OCI-LY1 (cell line): ENCODE results near the gene ASH1L.
"Not testable (repeated sequence)": the region's sequence is repeated elsewhere in the genome, so short reads cannot be mapped to it uniquely, and the experiment has no call there.

ENCODE experiments used
- H2AFZ ChIP-seq: fragments of 200-600 bp; sonication (generic), shearing (Covaris generic); 2 replicates; pipeline ENCODE4 v1.6.0; 2014; ENCODE audit warnings: antibody characterized with exemption, mild to moderate bottlenecking, low read length
- H3F3A ChIP-seq: fragments of 200-600 bp; sonication (generic), shearing (Covaris generic); 2 replicates; pipeline ENCODE4 v1.6.0; 2014; ENCODE audit warnings: mild to moderate bottlenecking, antibody characterized with exemption, low read length, moderate library complexity; ENCODE audit not compliant: insufficient read depth
- H3K27ac ChIP-seq: fragments of 200-600 bp; sonication (generic); 2 replicates; pipeline ENCODE4 v1.5.1; 2014; ENCODE audit warnings: low read length, mixed run types, mild to moderate bottlenecking, low read depth; ENCODE audit not compliant: poor library complexity, severe bottlenecking
- H3K27me3 ChIP-seq: fragments of 200-600 bp; sonication (generic); 2 replicates; pipeline ENCODE4 v1.6.0; 2014; ENCODE audit warnings: antibody characterized with exemption, mild to moderate bottlenecking, low read length, moderate library complexity; ENCODE audit not compliant: insufficient read depth
- H3K36me3 ChIP-seq: fragments of 200-600 bp; sonication (generic); 2 replicates; pipeline ENCODE4 v1.6.1; 2014; ENCODE audit warnings: mild to moderate bottlenecking, antibody characterized with exemption, low read length, moderate library complexity, mixed read lengths; ENCODE audit not compliant: insufficient read depth
- H3K4me1 ChIP-seq: fragments of 200-600 bp; sonication (generic); 2 replicates; pipeline ENCODE4 v1.5.1; 2014; ENCODE audit warnings: mild to moderate bottlenecking, low read length, moderate library complexity; ENCODE audit not compliant: insufficient read depth, severe bottlenecking
- H3K4me2 ChIP-seq: fragments of 200-600 bp; sonication (generic), shearing (Covaris generic); 2 replicates; pipeline ENCODE4 v1.6.1; 2014; ENCODE audit warnings: low read length
- H3K4me3 ChIP-seq: fragments of 200-600 bp; sonication (generic); 2 replicates; pipeline ENCODE4 v1.5.1; 2014; ENCODE audit warnings: low read length, low read depth, mild to moderate bottlenecking, mixed read lengths; ENCODE audit not compliant: poor library complexity, severe bottlenecking
- H3K79me2 ChIP-seq: fragments of 200-600 bp; shearing (Covaris generic); 2 replicates; pipeline ENCODE4 v1.6.1; 2016; ENCODE audit warnings: mixed run types, low read length, mixed read lengths; ENCODE audit not compliant: insufficient read depth
- H3K9ac ChIP-seq: fragments of 200-600 bp; sonication (generic), shearing (Covaris generic); 2 replicates; pipeline ENCODE4 v1.6.1; 2014; ENCODE audit warnings: mild to moderate bottlenecking, low read length, mixed read lengths
- H3K9me2 ChIP-seq: fragments of 200-600 bp; sonication (generic), shearing (Covaris generic); 2 replicates; pipeline ENCODE4 v1.6.1; 2014; ENCODE audit warnings: low read depth, mild to moderate bottlenecking, low read length, mixed read lengths
- H3K9me3 ChIP-seq: fragments of 200-600 bp; shearing (Covaris generic); 2 replicates; pipeline ENCODE4 v1.6.1; 2014; ENCODE audit warnings: low read length, mixed read lengths
- H4K20me1 ChIP-seq: fragments of 200-600 bp; sonication (generic), shearing (Covaris generic); 2 replicates; pipeline ENCODE4 v1.6.0; 2016; ENCODE audit warnings: mild to moderate bottlenecking, low read length; ENCODE audit not compliant: insufficient read depth
- CTCF ChIP-seq: fragments of 200-600 bp; sonication (generic), shearing (Covaris generic); IDR thresholded peaks from 2 replicates; pipeline ENCODE4 v1.5.1; 2017; ENCODE audit warnings: mild to moderate bottlenecking, antibody characterized with exemption, low read length, moderate library complexity, mixed read lengths
- EZH2 ChIP-seq: fragments of 200-600 bp; sonication (generic), shearing (Covaris generic); IDR thresholded peaks from 2 replicates; pipeline ENCODE4 v1.8.0; 2017; ENCODE audit warnings: borderline replicate concordance, mixed run types, mild to moderate bottlenecking, antibody characterized with exemption, low read length, moderate library complexity, mixed read lengths

Gene ASH1L

GRCh38 chr1:155561779-155562580 is 623 bp downstream of the ASH1L start:
- not testable (repeated sequence) for H3F3A ChIP-seq, H3K27me3 ChIP-seq, H2AFZ ChIP-seq, H4K20me1 ChIP-seq, H3K9me3 ChIP-seq, H3K9me2 ChIP-seq
- peak overlapping the region; percentile 62 for H3K4me2 ChIP-seq
- H3K36me3 ChIP-seq: peaks cover 22% of the 10 kb centered on the region; the same call in 1 of the 2 replicates
- peaks cover 42% of the 10 kb centered on the region for H3K4me1 ChIP-seq
- peak overlapping the region; percentile 100 for H3K9ac ChIP-seq
- H3K27ac ChIP-seq: peak overlapping the region; percentile 89
- peak overlapping the region; percentile 68 for H3K4me3 ChIP-seq
- H3K79me2 ChIP-seq: peaks cover 80% of the 10 kb centered on the region

- H3K36me3 ChIP-seq: peaks cover 21% of the 10 kb centered on the region
- H3K9ac ChIP-seq: no peak overlapping the region
- H3K4me1 ChIP-seq: peaks cover 49% of the 10 kb centered on the region
- TF ChIP-seq EZH2: no peak
- TF ChIP-seq CTCF: no peak
- peaks cover 3% of the 10 kb centered on the region for H4K20me1 ChIP-seq
- peaks cover 96% of the 10 kb centered on the region for H3K79me2 ChIP-seq
- no peak overlapping the region for H3K4me2 ChIP-seq
- H2AFZ ChIP-seq: no peak overlapping the region
- H3K9me2 ChIP-seq: no peaks in the 10 kb centered on the region
- no peaks in the 10 kb centered on the region for H3F3A ChIP-seq
- H3K4me3 ChIP-seq: no peak overlapping the region
- no peaks in the 10 kb centered on the region for H3K9me3 ChIP-seq
- H3K27me3 ChIP-seq: no peaks in the 10 kb centered on the region
- H3K27ac ChIP-seq: no peak overlapping the region
These were observed 6.7 kb downstream of the ASH1L start for GRCh38 chr1:155555915-155556314.

GRCh38 chr1:155553349-155553748 is 9.3 kb downstream of the ASH1L start:
- H3K4me1 ChIP-seq: peaks cover 41% of the 10 kb centered on the region
- H3K79me2 ChIP-seq: peaks cover 97% of the 10 kb centered on the region
- H3K9ac ChIP-seq: no peak overlapping the region; the same call in none of the 2 replicates
- H3K27ac ChIP-seq: peak overlapping the region; percentile 61
- H3K36me3 ChIP-seq: peaks cover 15% of the 10 kb centered on the region
- no peaks in the 10 kb centered on the region for H3F3A ChIP-seq
- H3K9me3 ChIP-seq: no peaks in the 10 kb centered on the region
- H3K9me2 ChIP-seq: no peaks in the 10 kb centered on the region
- H3K27me3 ChIP-seq: no peaks in the 10 kb centered on the region
- TF ChIP-seq CTCF: no peak
- TF ChIP-seq EZH2: no peak
- H3K4me3 ChIP-seq: no peak overlapping the region
- H2AFZ ChIP-seq: no peak overlapping the region
- H3K4me2 ChIP-seq: peak overlapping the region; percentile 46
- H4K20me1 ChIP-seq: 0 out of 2 replicates have a peak, but pooled peaks cover under 1% of the 10 kb centered on the region

- no peaks in the 10 kb centered on the region for H3K9me3 ChIP-seq
These were observed 13.9 kb downstream of the ASH1L start for GRCh38 chr1:155548706-155549105.

More at GRCh38 chr1:155548706-155549105, 13.9 kb downstream of the ASH1L start:
- peak overlapping the region; percentile 45 for H3K4me3 ChIP-seq
- H3F3A ChIP-seq: no peaks in the 10 kb centered on the region
- H3K4me1 ChIP-seq: peaks cover 74% of the 10 kb centered on the region
- H3K36me3 ChIP-seq: peaks cover 5% of the 10 kb centered on the region; the same call in 1 of the 2 replicates
- H3K27me3 ChIP-seq: no peaks in the 10 kb centered on the region
- TF ChIP-seq CTCF: no peak
- no peak for TF ChIP-seq EZH2
- H3K4me2 ChIP-seq: peak overlapping the region; percentile 65
- no peaks in the 10 kb centered on the region for H3K9me2 ChIP-seq
- H3K27ac ChIP-seq: peak overlapping the region; percentile 88
- no peak overlapping the region for H2AFZ ChIP-seq
- H3K79me2 ChIP-seq: peaks cover 97% of the 10 kb centered on the region
- peak overlapping the region; percentile 3; the same call in 1 of the 2 replicates for H3K9ac ChIP-seq
- H4K20me1 ChIP-seq: no peaks in the 10 kb centered on the region
